ENCODE data around the gene NEDD4L. TPM values are rescaled to one million over a fixed set of nuclear protein-coding genes. Genes with fewer than 3 reads are reported as not detected.

NEDD4L gene
- polyA plus RNA-seq, 1 of the 3 experiments (the other 2 are of a cell fraction): 13.2 TPM

GRCh38 chr18:58338141-58338540 lies 294.1 kb downstream of the NEDD4L start (continued):
- TF ChIP-seq REST (IDR thresholded peaks at IDR 0.05; ENCODE audit: low read depth, low read length): no peak
- TF ChIP-seq, protein P1, sequence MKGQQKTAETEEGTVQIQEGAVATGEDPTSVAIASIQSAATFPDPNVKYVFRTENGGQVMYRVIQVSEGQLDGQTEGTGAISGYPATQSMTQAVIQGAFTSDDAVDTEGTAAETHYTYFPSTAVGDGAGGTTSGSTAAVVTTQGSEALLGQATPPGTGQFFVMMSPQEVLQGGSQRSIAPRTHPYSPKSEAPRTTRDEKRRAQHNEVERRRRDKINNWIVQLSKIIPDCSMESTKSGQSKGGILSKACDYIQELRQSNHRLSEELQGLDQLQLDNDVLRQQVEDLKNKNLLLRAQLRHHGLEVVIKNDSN (IDR thresholded peaks at IDR 0.05; ENCODE audit: borderline replicate concordance, low read depth): no peak

- 93% methylated on average over 9 of the region's 9 CpGs for WGBS (ENCODE audit: low lambda C conversion rate)
- no peaks in the 10 kb centered on the region for H3K9me3 ChIP-seq
- peaks cover 0 to 3% of the 10 kb centered on the region in 2 experiments for H3K36me3 ChIP-seq (replicated peaks in 1 of 2; ENCODE audit: control insufficient read depth in 1 of 2, insufficient read depth in 2 of 2, low read length in 1 of 2)
- no peaks in the 10 kb centered on the region for H3K79me2 ChIP-seq (ENCODE audit: insufficient read depth)
- H3K4me3 ChIP-seq (ENCODE audit: low read depth in 2 of 2, low read length in 1 of 2): no peak overlapping the region
- no peak overlapping the region for H3K9ac ChIP-seq
- H3K27ac ChIP-seq (ENCODE audit: low read depth in 2 of 2, low read length in 1 of 2): no peak overlapping the region
- no peak for DNase-seq
- no peaks in the 10 kb centered on the region; a peak in 2 of 4 replicates for H3K4me1 ChIP-seq (ENCODE audit: control insufficient read depth in 1 of 2, insufficient read depth in 2 of 2, low read depth in 1 of 2, low read length in 1 of 2)
- H3K27me3 ChIP-seq (ENCODE audit: insufficient read depth): no peaks in the 10 kb centered on the region
- no peak overlapping the region for H3K4me2 ChIP-seq
- POLR2A ChIA-PET: no interaction called here
- no peaks in the 10 kb centered on the region for H4K20me1 ChIP-seq (ENCODE audit: insufficient read depth)
- no peaks in the 10 kb centered on the region for H3F3A ChIP-seq (replicated peaks; ENCODE audit: insufficient read depth)
- H3K9me2 ChIP-seq: no peaks in the 10 kb centered on the region
- no peak overlapping the region for H2AFZ ChIP-seq (ENCODE audit: low read depth)
- CTCF ChIA-PET: interaction anchor here (0.7 to 3.7 kb wide), 5 partner anchors 17 to 719 kb away, joined by 3 to 13 read pairs (median 3); no protein-coding TSS in a partner anchor
- TF ChIP-seq NRF1 (IDR thresholded peaks at IDR 0.05; ENCODE audit: low read depth, low read length) (no peak), RCOR1 (IDR thresholded peaks at IDR 0.05; ENCODE audit: low read length) (no peak), RAD21 (IDR thresholded peaks at IDR 0.05; ENCODE audit: low read length) (no peak), GATA2 (CRISPR knock-in tag; IDR thresholded peaks at IDR 0.05) (no peak), SIN3A (IDR thresholded peaks at IDR 0.05; ENCODE audit: borderline replicate concordance, low read depth, low read length) (no peak), YY1 (IDR thresholded peaks at IDR 0.05; ENCODE audit: low read depth) (no peak), JUND (IDR thresholded peaks at IDR 0.05) (no peak), FOXM1 (IDR thresholded peaks at IDR 0.05; ENCODE audit: low read depth) (no peak), MEF2A (IDR thresholded peaks at IDR 0.05; ENCODE audit: borderline replicate concordance, low read depth) (no peak)
- TF ChIP-seq, protein P2, sequence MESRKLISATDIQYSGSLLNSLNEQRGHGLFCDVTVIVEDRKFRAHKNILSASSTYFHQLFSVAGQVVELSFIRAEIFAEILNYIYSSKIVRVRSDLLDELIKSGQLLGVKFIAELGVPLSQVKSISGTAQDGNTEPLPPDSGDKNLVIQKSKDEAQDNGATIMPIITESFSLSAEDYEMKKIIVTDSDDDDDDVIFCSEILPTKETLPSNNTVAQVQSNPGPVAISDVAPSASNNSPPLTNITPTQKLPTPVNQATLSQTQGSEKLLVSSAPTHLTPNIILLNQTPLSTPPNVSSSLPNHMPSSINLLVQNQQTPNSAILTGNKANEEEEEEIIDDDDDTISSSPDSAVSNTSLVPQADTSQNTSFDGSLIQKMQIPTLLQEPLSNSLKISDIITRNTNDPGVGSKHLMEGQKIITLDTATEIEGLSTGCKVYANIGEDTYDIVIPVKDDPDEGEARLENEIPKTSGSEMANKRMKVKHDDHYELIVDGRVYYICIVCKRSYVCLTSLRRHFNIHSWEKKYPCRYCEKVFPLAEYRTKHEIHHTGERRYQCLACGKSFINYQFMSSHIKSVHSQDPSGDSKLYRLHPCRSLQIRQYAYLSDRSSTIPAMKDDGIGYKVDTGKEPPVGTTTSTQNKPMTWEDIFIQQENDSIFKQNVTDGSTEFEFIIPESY (IDR thresholded peaks at IDR 0.05; ENCODE audit: borderline replicate concordance, low read depth): no peak
- TF ChIP-seq, protein P1 (IDR thresholded peaks at IDR 0.05; ENCODE audit: borderline replicate concordance, low read depth): no peak
- TF ChIP-seq, protein P3, sequence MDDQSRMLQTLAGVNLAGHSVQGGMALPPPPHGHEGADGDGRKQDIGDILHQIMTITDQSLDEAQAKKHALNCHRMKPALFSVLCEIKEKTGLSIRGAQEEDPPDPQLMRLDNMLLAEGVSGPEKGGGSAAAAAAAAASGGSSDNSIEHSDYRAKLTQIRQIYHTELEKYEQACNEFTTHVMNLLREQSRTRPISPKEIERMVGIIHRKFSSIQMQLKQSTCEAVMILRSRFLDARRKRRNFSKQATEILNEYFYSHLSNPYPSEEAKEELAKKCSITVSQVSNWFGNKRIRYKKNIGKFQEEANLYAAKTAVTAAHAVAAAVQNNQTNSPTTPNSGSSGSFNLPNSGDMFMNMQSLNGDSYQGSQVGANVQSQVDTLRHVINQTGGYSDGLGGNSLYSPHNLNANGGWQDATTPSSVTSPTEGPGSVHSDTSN (IDR thresholded peaks at IDR 0.05): no peak
These were observed 295.1 kb downstream of the NEDD4L start for GRCh38 chr18:58338961-58339592.

Data from SK-N-SH (cell line).